SJCRH30 (cell line): ENCODE measurements around the gene MYZAP. TPM values are rescaled to one million over a fixed set of nuclear protein-coding genes. Genes with fewer than 3 reads are reported as not detected.
A peak's percentile ranks its signal among the peaks of the same experiment; 100 is the strongest.

Source experiments
- DNase-seq, 2 experiments: peaks; one replicate each; pipeline ENCODE4 v3.0.0-alpha.2; 2015 to 2020
- H3K27ac ChIP-seq: fragments of 250-450 bp; sonication (Bioruptor Pico); 2 replicates; pipeline ENCODE4 v1.5.1; 2020; ENCODE audit warnings: mild to moderate bottlenecking, moderate library complexity
- H3K27me3 ChIP-seq: fragments of 250-450 bp; sonication (Bioruptor Pico); 2 replicates; pipeline ENCODE4 v1.5.1; 2020; ENCODE audit warnings: mild to moderate bottlenecking, moderate library complexity
- H3K36me3 ChIP-seq: fragments of 250-450 bp; sonication (Bioruptor Pico); 2 replicates; pipeline ENCODE4 v1.5.1; 2020; ENCODE audit warnings: mild to moderate bottlenecking, moderate library complexity
- H3K4me1 ChIP-seq: fragments of 250-450 bp; sonication (Bioruptor Pico); 2 replicates; pipeline ENCODE4 v1.5.1; 2020; ENCODE audit warnings: mild to moderate bottlenecking, moderate library complexity
- H3K4me3 ChIP-seq: fragments of 250-450 bp; sonication (Bioruptor Pico); 2 replicates; pipeline ENCODE4 v1.5.1; 2020; ENCODE audit warnings: mild to moderate bottlenecking, moderate library complexity
- H3K9me3 ChIP-seq: fragments of 250-450 bp; sonication (Bioruptor Pico); replicated peaks from 2 replicates; pipeline ENCODE4 v1.5.1; 2020; ENCODE audit warnings: mild to moderate bottlenecking, moderate library complexity
- total RNA-seq: library from RNA; depleted of rRNA; stranded (reverse); fragments of >200 nt; shearing (Covaris generic); gene quantifications from 2 replicates; pipeline ENCODE4 v1.2.3, GENCODE V29; 2014

Gene MYZAP
- total RNA-seq, 1 experiment from 2014 or later = 15.9 TPM

GRCh38 chr15:57691082-57691481 is 99.4 kb downstream of the MYZAP start:
- no peaks in the 10 kb centered on the region for H3K36me3 ChIP-seq
- no peaks in the 10 kb centered on the region for H3K9me3 ChIP-seq
- no peak for DNase-seq

GRCh38 chr15:57692709-57693108 is 101.0 kb downstream of the MYZAP start:
- Histone ChIP-seq H3K4me3 (no peak overlapping the region), H3K27ac (peak overlapping the region; percentile 18; the same call in 1 of the 2 replicates), H3K9me3 (no peaks in the 10 kb centered on the region), H3K36me3 (no peaks in the 10 kb centered on the region), H3K27me3 (no peaks in the 10 kb centered on the region), H3K4me1 (peaks cover 47% of the 10 kb centered on the region)
- peak in 1 of 2 experiments; percentile 58 for DNase-seq

More at GRCh38 chr15:57691082-57691481, 99.4 kb downstream of the MYZAP start:
- Histone ChIP-seq H3K4me1 (peaks cover 35% of the 10 kb centered on the region), H3K27ac (no peak overlapping the region), H3K27me3 (no peaks in the 10 kb centered on the region), H3K4me3 (no peak overlapping the region)

- H3K4me3 ChIP-seq = no peak overlapping the region
- H3K27me3 ChIP-seq = no peaks in the 10 kb centered on the region
- peaks cover 47% of the 10 kb centered on the region for H3K4me1 ChIP-seq
- H3K36me3 ChIP-seq = no peaks in the 10 kb centered on the region
- no peak for DNase-seq
- H3K9me3 ChIP-seq = no peaks in the 10 kb centered on the region
- H3K27ac ChIP-seq = no peak overlapping the region
Measured at GRCh38 chr15:57694279-57694678, 102.6 kb downstream of the MYZAP start.

- Histone ChIP-seq H3K4me1 (peaks cover 47% of the 10 kb centered on the region), H3K4me3 (no peak overlapping the region), H3K36me3 (no peaks in the 10 kb centered on the region), H3K27me3 (no peaks in the 10 kb centered on the region), H3K27ac (peak overlapping the region; percentile 83), H3K9me3 (no peaks in the 10 kb centered on the region)
- DNase-seq = peak; percentile 92 to 98
Measured at GRCh38 chr15:57696146-57696545, 104.4 kb downstream of the MYZAP start.

GRCh38 chr15:57697588-57697987 is 105.9 kb downstream of the MYZAP start:
- DNase-seq = no peak
- H3K4me1 ChIP-seq = peaks cover 49% of the 10 kb centered on the region
- H3K4me3 ChIP-seq = no peak overlapping the region
- H3K27ac ChIP-seq = no peak overlapping the region
- no peaks in the 10 kb centered on the region for H3K27me3 ChIP-seq
- no peaks in the 10 kb centered on the region for H3K9me3 ChIP-seq
- H3K36me3 ChIP-seq = no peaks in the 10 kb centered on the region

- Histone ChIP-seq H3K36me3 (no peaks in the 10 kb centered on the region), H3K27me3 (no peaks in the 10 kb centered on the region), H3K27ac (no peak overlapping the region), H3K9me3 (no peaks in the 10 kb centered on the region), H3K4me3 (no peak overlapping the region), H3K4me1 (peaks cover 49% of the 10 kb centered on the region)
- no peak for DNase-seq
Measured at GRCh38 chr15:57698243-57698642, 106.5 kb downstream of the MYZAP start.

- Histone ChIP-seq H3K27me3 (no peaks in the 10 kb centered on the region), H3K36me3 (no peaks in the 10 kb centered on the region), H3K27ac (no peak overlapping the region), H3K4me3 (no peak overlapping the region), H3K4me1 (peaks cover 50% of the 10 kb centered on the region), H3K9me3 (no peaks in the 10 kb centered on the region)
- no peak for DNase-seq
Measured at GRCh38 chr15:57698991-57699390, 107.3 kb downstream of the MYZAP start.

GRCh38 chr15:57703387-57703786 is 111.7 kb downstream of the MYZAP start:
- H3K9me3 ChIP-seq = no peaks in the 10 kb centered on the region
- peak in 1 of 2 experiments; percentile 59 for DNase-seq
- peaks cover under 1% of the 10 kb centered on the region for H3K36me3 ChIP-seq
- H3K27me3 ChIP-seq = no peaks in the 10 kb centered on the region
- peaks cover 45% of the 10 kb centered on the region for H3K4me1 ChIP-seq
- peak overlapping the region; percentile 26 for H3K27ac ChIP-seq
- H3K4me3 ChIP-seq = no peak overlapping the region

GRCh38 chr15:57704441-57704840 is 112.7 kb downstream of the MYZAP start:
- H3K27me3 ChIP-seq = no peaks in the 10 kb centered on the region
- peaks cover 47% of the 10 kb centered on the region for H3K4me1 ChIP-seq
- no peak for DNase-seq
- no peak overlapping the region for H3K4me3 ChIP-seq
- H3K36me3 ChIP-seq = peaks cover 9% of the 10 kb centered on the region
- no peak overlapping the region for H3K27ac ChIP-seq
- H3K9me3 ChIP-seq = no peaks in the 10 kb centered on the region

- peak; percentile 60 to 81 for DNase-seq
- H3K36me3 ChIP-seq = peaks cover 23% of the 10 kb centered on the region
- H3K27me3 ChIP-seq = no peaks in the 10 kb centered on the region
- peaks cover 47% of the 10 kb centered on the region for H3K4me1 ChIP-seq
- H3K27ac ChIP-seq = peak overlapping the region; percentile 99
- H3K4me3 ChIP-seq = peak overlapping the region; percentile 96
- no peaks in the 10 kb centered on the region for H3K9me3 ChIP-seq
Measured at GRCh38 chr15:57705746-57706404, 114.2 kb downstream of the MYZAP start.

GRCh38 chr15:57706405-57707209 is 114.9 kb downstream of the MYZAP start, which contains the start of gene POLR2M:
POLR2M (plus strand) TSS chr15:57706714; CDS start chr15:57706843, 129 bp downstream.
- no peaks in the 10 kb centered on the region for H3K9me3 ChIP-seq
- peak within 1 kb of the TSS; percentile 96 for H3K4me3 ChIP-seq
- peaks cover 31% of the 10 kb centered on the region for H3K36me3 ChIP-seq
- H3K4me1 ChIP-seq = peaks cover 47% of the 10 kb centered on the region
- peak within 1 kb of the TSS; percentile 99 for H3K27ac ChIP-seq
- peak; percentile 98 to 99 for DNase-seq
- H3K27me3 ChIP-seq = no peaks in the 10 kb centered on the region

- peak overlapping the region; percentile 99 for H3K27ac ChIP-seq
- H3K36me3 ChIP-seq = peaks cover 44% of the 10 kb centered on the region
- no peak for DNase-seq
- peaks cover 37% of the 10 kb centered on the region for H3K4me1 ChIP-seq
- H3K9me3 ChIP-seq = no peaks in the 10 kb centered on the region
- H3K27me3 ChIP-seq = no peaks in the 10 kb centered on the region
- peak overlapping the region; percentile 96 for H3K4me3 ChIP-seq
Measured at GRCh38 chr15:57708047-57708446, 116.3 kb downstream of the MYZAP start.

- Histone ChIP-seq H3K4me3 (no peak overlapping the region), H3K27me3 (no peaks in the 10 kb centered on the region), H3K27ac (no peak overlapping the region), H3K9me3 (no peaks in the 10 kb centered on the region; the same call in 1 of the 2 replicates), H3K4me1 (peaks cover 17% of the 10 kb centered on the region; the same call in 1 of the 2 replicates), H3K36me3 (peaks cover 39% of the 10 kb centered on the region)
- no peak for DNase-seq
Measured at GRCh38 chr15:57718309-57718708, 126.6 kb downstream of the MYZAP start.

GRCh38 chr15:57720867-57721266 is 129.2 kb downstream of the MYZAP start:
- H3K27me3 ChIP-seq = no peaks in the 10 kb centered on the region
- peaks cover 19% of the 10 kb centered on the region for H3K4me1 ChIP-seq
- H3K27ac ChIP-seq = no peak overlapping the region
- H3K4me3 ChIP-seq = no peak overlapping the region
- DNase-seq = no peak
- H3K9me3 ChIP-seq = no peaks in the 10 kb centered on the region; the same call in 1 of the 2 replicates
- H3K36me3 ChIP-seq = peaks cover 24% of the 10 kb centered on the region

- Histone ChIP-seq H3K9me3 (no peaks in the 10 kb centered on the region), H3K36me3 (no peaks in the 10 kb centered on the region), H3K4me1 (peaks cover 38% of the 10 kb centered on the region), H3K4me3 (no peak overlapping the region), H3K27ac (peak overlapping the region; percentile 66), H3K27me3 (no peaks in the 10 kb centered on the region)
- peak; percentile 13 to 34 for DNase-seq
Measured at GRCh38 chr15:57726411-57726810, 134.7 kb downstream of the MYZAP start.
